Osteoblast (primary cell): ENCODE data around the gene RPP40. TPM values are rescaled to one million over a fixed set of nuclear protein-coding genes. Genes with fewer than 3 reads are reported as not detected.

Source experiments
- DNase-seq: peaks from one replicate; pipeline ENCODE4 v3.0.0; 2011; ENCODE audit warnings: low spot score, mixed read lengths; ENCODE audit not compliant: insufficient read length; ENCODE audit errors: missing footprints
- H2AFZ ChIP-seq: 2 replicates; pipeline ENCODE4 v1.6.0; 2011; ENCODE audit warnings: mild to moderate bottlenecking, low read length
- H3K27ac ChIP-seq: 2 replicates; pipeline ENCODE4 v1.5.1; 2011; ENCODE audit warnings: mild to moderate bottlenecking, low read depth, low read length, moderate library complexity
- H3K27me3 ChIP-seq: 2 replicates; pipeline ENCODE4 v1.6.0; 2012; ENCODE audit warnings: mild to moderate bottlenecking, control low read depth, inconsistent platforms, low read length, moderate library complexity; ENCODE audit not compliant: insufficient read depth
- H3K36me3 ChIP-seq: 2 replicates; pipeline ENCODE4 v1.5.1; 2011; ENCODE audit warnings: mild to moderate bottlenecking, low read length, control low read depth, moderate library complexity; ENCODE audit not compliant: insufficient read depth
- H3K4me1 ChIP-seq: 2 replicates; pipeline ENCODE4 v1.5.1; 2011; ENCODE audit warnings: mild to moderate bottlenecking, low read length, control low read depth, moderate library complexity; ENCODE audit not compliant: insufficient read depth
- H3K4me2 ChIP-seq: 2 replicates; pipeline ENCODE4 v1.6.0; 2011; ENCODE audit warnings: mild to moderate bottlenecking, low read length; ENCODE audit not compliant: insufficient read depth
- H3K4me3 ChIP-seq: fragments of 200-600 bp; sonication (generic); 3 replicates; pipeline ENCODE4 v1.5.1; 2012; ENCODE audit warnings: mild to moderate bottlenecking, low read length, inconsistent platforms; ENCODE audit not compliant: insufficient read depth
- H3K79me2 ChIP-seq: 2 replicates; pipeline ENCODE4 v1.6.0; 2012; ENCODE audit warnings: mild to moderate bottlenecking, low read length, control low read depth, inconsistent platforms; ENCODE audit not compliant: insufficient read depth
- H3K9me3 ChIP-seq: 2 replicates; pipeline ENCODE4 v1.5.1; 2011; ENCODE audit warnings: low read depth, low read length, control low read depth
- H4K20me1 ChIP-seq: 2 replicates; pipeline ENCODE4 v1.6.0; 2012; ENCODE audit warnings: mild to moderate bottlenecking, low read length, control low read depth; ENCODE audit not compliant: insufficient read depth
- CTCF ChIP-seq: IDR thresholded peaks from 2 replicates; pipeline ENCODE4 v1.5.1; 2011; ENCODE audit warnings: mild to moderate bottlenecking, low read depth, low read length, moderate library complexity; ENCODE audit errors: extremely low read depth
- total RNA-seq: library from RNA; depleted of rRNA; stranded (reverse); fragments of >200 nt; gene quantifications from 2 replicates; pipeline ENCODE4 v1.2.3, GENCODE V29; 2012

RPP40 gene
- total RNA-seq, 1 donor = 8.3 TPM

- Histone ChIP-seq H3K79me2 (no peaks in the 10 kb centered on the region), H3K4me3 (no peak overlapping the region), H3K4me1 (no peaks in the 10 kb centered on the region), H4K20me1 (no peaks in the 10 kb centered on the region), H3K4me2 (no peak overlapping the region), H3K9me3 (no peaks in the 10 kb centered on the region), H3K36me3 (peaks cover 7% of the 10 kb centered on the region), H2AFZ (no peak overlapping the region), H3K27ac (no peak overlapping the region), H3K27me3 (no peaks in the 10 kb centered on the region)
- no peak for TF ChIP-seq CTCF
- DNase-seq = no peak
Observed at GRCh38 chr6:4948781-4949450, 54.9 kb downstream of the RPP40 start.

DNA sequence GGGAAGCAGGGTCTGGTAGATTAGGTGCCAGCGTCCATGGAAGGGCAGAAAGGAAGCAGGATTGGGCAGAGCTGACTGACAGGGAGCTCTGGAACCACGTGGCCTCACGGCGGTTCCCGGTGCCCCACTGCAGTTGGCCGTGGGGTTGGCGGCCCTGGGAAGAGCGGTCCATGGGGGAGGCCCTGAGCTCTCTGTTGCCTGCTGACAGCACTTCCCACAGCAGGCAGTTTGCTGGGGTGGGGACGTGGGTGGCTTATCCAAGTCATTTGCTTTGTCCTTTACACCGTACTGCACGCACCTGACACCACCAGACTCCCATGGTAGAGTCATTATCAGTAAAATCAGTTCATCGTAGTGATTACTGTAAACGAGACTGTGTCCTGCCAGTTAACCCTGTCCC is 56.1 kb downstream of the RPP40 start:
- peaks cover 6% of the 10 kb centered on the region for H3K4me1 ChIP-seq
- DNase-seq = no peak
- no peak for TF ChIP-seq CTCF
- peaks cover 3% of the 10 kb centered on the region for H3K36me3 ChIP-seq
- H3K27me3 ChIP-seq = no peaks in the 10 kb centered on the region
- H3K9me3 ChIP-seq = no peaks in the 10 kb centered on the region
- H3K79me2 ChIP-seq = no peaks in the 10 kb centered on the region
- H3K27ac ChIP-seq = no peak overlapping the region
- no peak overlapping the region for H3K4me3 ChIP-seq
- no peak overlapping the region for H3K4me2 ChIP-seq
- no peaks in the 10 kb centered on the region for H4K20me1 ChIP-seq
- no peak overlapping the region for H2AFZ ChIP-seq

GRCh38 chr6:4946521-4946920 is 57.3 kb downstream of the RPP40 start:
- H3K4me2 ChIP-seq = no peak overlapping the region
- no peaks in the 10 kb centered on the region for H3K27me3 ChIP-seq
- peaks cover 3% of the 10 kb centered on the region for H3K36me3 ChIP-seq
- no peaks in the 10 kb centered on the region for H4K20me1 ChIP-seq
- no peak for DNase-seq
- H3K79me2 ChIP-seq = no peaks in the 10 kb centered on the region
- no peak overlapping the region for H3K4me3 ChIP-seq
- H3K27ac ChIP-seq = no peak overlapping the region
- no peaks in the 10 kb centered on the region for H3K9me3 ChIP-seq
- H2AFZ ChIP-seq = no peak overlapping the region
- H3K4me1 ChIP-seq = peaks cover 18% of the 10 kb centered on the region
- TF ChIP-seq CTCF = no peak

Other genes starting within 250 kb of the RPP40 start
- 84.0 and 106 TPM in 2 replicates for gene CDYL, start 227.6 kb downstream of the RPP40 start, total RNA-seq
- gene PPP1R3G, start 81.3 kb upstream of the RPP40 start, total RNA-seq = 3.3 and 3.5 TPM in 2 replicates